Prostate gland (tissue), 2 donors: Measurements from ENCODE around the gene PRKX.
"Not testable (repeated sequence)": the region's sequence is repeated elsewhere in the genome, so short reads cannot be mapped to it uniquely, and the experiment has no call there.

ENCODE experiments used
- CTCF ChIP-seq, 4 experiments: fragments of 200-600 bp in 2 of 4; fragments of 450-650 bp in 2 of 4; sonication (generic) in 2 of 4; IDR thresholded peaks; 1 replicate in 3 of 4; 2 replicates in 1 of 4; pipeline ENCODE4 v1.5.1; 2016 to 2019; ENCODE audit warnings: antibody characterized with exemption in 4 of 4, mild to moderate bottlenecking in 2 of 4, moderate library complexity in 2 of 4
- POLR2AphosphoS5 ChIP-seq: sonication (generic); formaldehyde crosslinking; IDR thresholded peaks from one replicate; pipeline ENCODE4 v1.6.1; 2017; ENCODE audit warnings: antibody characterized with exemption

DNA sequence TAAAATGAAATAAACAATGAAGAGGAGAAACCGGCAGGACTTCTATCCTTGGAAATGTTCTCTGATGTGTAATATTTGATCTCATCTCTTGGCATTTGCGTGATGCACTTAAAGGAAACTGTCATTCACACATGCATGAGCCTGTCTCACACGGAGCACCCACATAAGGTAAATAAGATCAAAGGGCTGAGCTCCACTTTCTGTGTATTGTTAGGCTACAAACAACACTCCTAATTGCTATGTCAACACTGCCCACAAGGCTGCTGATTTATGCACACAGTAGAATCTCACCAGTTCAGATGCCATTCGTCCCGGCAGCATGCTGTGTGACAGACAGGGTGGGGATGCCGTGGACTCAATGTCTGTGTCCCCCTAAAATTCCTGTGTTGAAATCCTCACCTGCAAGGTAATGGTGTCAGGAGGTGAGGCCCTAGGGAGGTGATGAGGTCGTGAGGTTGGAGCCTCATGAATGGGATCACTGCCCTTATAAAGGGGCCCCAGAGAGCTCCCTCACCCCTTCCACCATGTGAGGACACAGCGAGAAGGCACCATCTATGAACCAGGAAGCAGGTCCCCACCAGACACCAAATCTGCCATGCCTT lies 5.7 kb downstream of the PRKX start:
- TF ChIP-seq CTCF (IDR thresholded peaks at IDR 0.05); POLR2AphosphoS5: not testable (repeated sequence)
